ENCODE results near the gene RTL10. TPM values are rescaled to one million over a fixed set of nuclear protein-coding genes. Genes with fewer than 3 reads are reported as not detected.

Gene RTL10
- polyA plus RNA-seq, 1 of the 3 experiments (the other 2 are of a cell fraction), result 7.8 TPM

- no peaks in the 10 kb centered on the region for H3K9me3 ChIP-seq
- H3K79me2 ChIP-seq (ENCODE audit: insufficient read depth), result peaks cover 89% of the 10 kb centered on the region
- H2AFZ ChIP-seq (ENCODE audit: low read depth), result no peak overlapping the region
- WGBS (ENCODE audit: low lambda C conversion rate), result 95% methylated on average over 6 of the region's 9 CpGs
- H3F3A ChIP-seq (replicated peaks; ENCODE audit: insufficient read depth), result peaks cover 20% of the 10 kb centered on the region
- no peak overlapping the region for H3K27ac ChIP-seq (ENCODE audit: low read depth in 2 of 2, low read length in 1 of 2)
- peaks cover 19 to 26% of the 10 kb centered on the region in 2 experiments for H3K36me3 ChIP-seq (replicated peaks in 1 of 2; ENCODE audit: control insufficient read depth in 1 of 2, insufficient read depth in 2 of 2, low read length in 1 of 2)
- no peak overlapping the region for H3K9ac ChIP-seq
- no peaks in the 10 kb centered on the region for H3K9me2 ChIP-seq
- ChIA-PET POLR2A (no interaction called here), CTCF (interaction anchor here (1.1 to 2.5 kb wide), 2 partner anchors 60 to 120 kb away, joined by 3 to 20 read pairs; no protein-coding TSS in a partner anchor)
- no peak overlapping the region for H3K4me2 ChIP-seq
- TF ChIP-seq TAF1 (IDR thresholded peaks at IDR 0.05; ENCODE audit: borderline replicate concordance, low read depth, low read length) (no peak), ZBTB33 (IDR thresholded peaks at IDR 0.05; ENCODE audit: borderline replicate concordance, low read depth) (no peak), RAD21 (IDR thresholded peaks at IDR 0.05; ENCODE audit: low read length) (no peak), USF1 (IDR thresholded peaks at IDR 0.05; ENCODE audit: borderline replicate concordance, low read depth) (no peak), EP300 (IDR thresholded peaks at IDR 0.05; ENCODE audit: borderline replicate concordance in 1 of 2, low read depth in 1 of 2, low read length in 1 of 2) (no peak), JUND (IDR thresholded peaks at IDR 0.05) (no peak), FOXM1 (IDR thresholded peaks at IDR 0.05; ENCODE audit: low read depth) (no peak), MEF2A (IDR thresholded peaks at IDR 0.05; ENCODE audit: borderline replicate concordance, low read depth) (no peak), SMC3 (IDR thresholded peaks at IDR 0.05; ENCODE audit: low read depth, low read length) (no peak), GATA2 (CRISPR knock-in tag; IDR thresholded peaks at IDR 0.05) (no peak), EZH2phosphoT487 (IDR thresholded peaks at IDR 0.05; ENCODE audit: borderline replicate concordance, low read depth) (no peak), FOSL2 (IDR thresholded peaks at IDR 0.05; ENCODE audit: borderline replicate concordance, low read depth) (no peak), MXI1 (IDR thresholded peaks at IDR 0.05; ENCODE audit: low read depth, low read length) (no peak), NRF1 (IDR thresholded peaks at IDR 0.05; ENCODE audit: low read depth, low read length) (no peak), CTCF (IDR thresholded peaks at IDR 0.05) (no peak)
- peaks cover 11 to 21% of the 10 kb centered on the region in 2 experiments; a peak in 3 of 4 replicates for H3K4me1 ChIP-seq (ENCODE audit: control insufficient read depth in 1 of 2, insufficient read depth in 2 of 2, low read depth in 1 of 2, low read length in 1 of 2)
- H3K4me3 ChIP-seq (ENCODE audit: low read depth in 2 of 2, low read length in 1 of 2), result no peak overlapping the region
- DNase-seq, result no peak
- peaks cover 28% of the 10 kb centered on the region; the same call in 1 of the 2 replicates for H4K20me1 ChIP-seq (ENCODE audit: insufficient read depth)
- no peaks in the 10 kb centered on the region for H3K27me3 ChIP-seq (ENCODE audit: insufficient read depth)
Measured at GRCh38 chr22:19850763-19851109, 3.9 kb downstream of the RTL10 start.
